IMR-90 (cell line): ENCODE measurements around the gene TMC4. TPM values are rescaled to one million over a fixed set of nuclear protein-coding genes. Genes with fewer than 3 reads are reported as not detected.
A peak's percentile ranks its signal among the peaks of the same experiment; 100 is the strongest.

Experiments
- ATAC-seq: fragments of 200-7000 bp; cut with Tn5 transposase; 2 replicates; pipeline ENCODE4 v1.9.1; 2020; ENCODE audit warnings: low read depth, mild to moderate bottlenecking, moderate library complexity
- BruUV-seq: library from RNA; stranded (reverse); fragments of 400-500 nt; replicated peaks from 2 replicates; lab custom pipeline; 2021; lab: Mats Ljungman, UMichigan
- CTCF ChIA-PET: fragments of 300-600 bp; formaldehyde crosslinking; extraction: SDS; loops from one replicate; lab custom pipeline; 2021; ENCODE audit warnings: antibody characterized with exemption; lab: Yijun Ruan, JAX
- POLR2A ChIA-PET: fragments of 300-600 bp; sonication (Branson Sonifier 250); formaldehyde crosslinking; loops from one replicate; lab custom pipeline; 2022; ENCODE audit warnings: antibody characterized with exemption; ENCODE audit not compliant: unreplicated experiment; lab: Charles Lee
- DNase-seq: peaks from one replicate; pipeline ENCODE4 v3.0.0; 2013
- H2AFZ ChIP-seq: replicated peaks from 2 replicates; pipeline ENCODE3; 2013; ENCODE audit warnings: low read length, mild to moderate bottlenecking; ENCODE audit not compliant: poor library complexity
- H2AK5ac ChIP-seq: 2 replicates; pipeline ENCODE4 v1.6.1; 2013; ENCODE audit warnings: low read depth, low read length, inconsistent platforms
- H2AK9ac ChIP-seq: replicated peaks from 2 replicates; pipeline ENCODE3; 2013; ENCODE audit warnings: mild to moderate bottlenecking, low read depth, low read length, moderate library complexity; ENCODE audit not compliant: poor library complexity
- H2BK120ac ChIP-seq: 2 replicates; pipeline ENCODE4 v1.6.1; 2013; ENCODE audit warnings: low read depth, low read length, inconsistent platforms
- H2BK15ac ChIP-seq: 3 replicates; pipeline ENCODE4 v1.6.1; 2013; ENCODE audit warnings: low read depth, low read length, inconsistent platforms
- H2BK20ac ChIP-seq: 2 replicates; pipeline ENCODE4 v1.6.1; 2013; ENCODE audit warnings: low read depth, mild to moderate bottlenecking, inconsistent platforms, low read length, moderate library complexity
- H2BK5ac ChIP-seq: 2 replicates; pipeline ENCODE4 v1.6.1; 2013; ENCODE audit warnings: mild to moderate bottlenecking, low read depth, low read length, inconsistent platforms; ENCODE audit not compliant: poor library complexity, severe bottlenecking
- H3K14ac ChIP-seq: replicated peaks from 2 replicates; pipeline ENCODE4 v1.6.1; 2013; ENCODE audit warnings: low read depth, low read length, inconsistent platforms
- H3K18ac ChIP-seq: 2 replicates; pipeline ENCODE4 v1.6.1; 2013; ENCODE audit warnings: low read depth, low read length, control low read depth
- H3K23ac ChIP-seq: 2 replicates; pipeline ENCODE4 v1.6.1; 2013; ENCODE audit warnings: low read depth, low read length, inconsistent platforms
- H3K27ac ChIP-seq: 2 replicates; pipeline ENCODE4 v1.5.1; 2013; ENCODE audit warnings: mild to moderate bottlenecking, control low read depth, low read length; ENCODE audit not compliant: insufficient read depth
- H3K27me3 ChIP-seq: 2 replicates; pipeline ENCODE4 v1.6.1; 2013; ENCODE audit warnings: low read length; ENCODE audit not compliant: control insufficient read depth, insufficient read depth
- H3K36me3 ChIP-seq: 2 replicates; pipeline ENCODE4 v1.6.1; 2013; ENCODE audit warnings: low read length, mixed read lengths; ENCODE audit not compliant: control insufficient read depth, insufficient read depth
- H3K4ac ChIP-seq: 2 replicates; pipeline ENCODE4 v1.6.1; 2013; ENCODE audit warnings: low read depth, low read length, inconsistent platforms
- H3K4me1 ChIP-seq: 2 replicates; pipeline ENCODE4 v1.6.1; 2013; ENCODE audit warnings: low read length, mixed read lengths; ENCODE audit not compliant: control insufficient read depth, insufficient read depth
- H3K4me2 ChIP-seq: 2 replicates; pipeline ENCODE4 v1.6.1; 2013; ENCODE audit warnings: low read depth, mild to moderate bottlenecking, control low read depth, low read length, moderate library complexity
- H3K4me3 ChIP-seq: 2 replicates; pipeline ENCODE4 v1.5.1; 2013; ENCODE audit warnings: low read depth, mild to moderate bottlenecking, control low read depth, low read length, moderate library complexity; ENCODE audit not compliant: insufficient read depth
- H3K56ac ChIP-seq: 2 replicates; pipeline ENCODE4 v1.6.1; 2013; ENCODE audit warnings: low read length, inconsistent platforms; ENCODE audit not compliant: insufficient read depth; ENCODE audit errors: extremely low read depth
- H3K79me1 ChIP-seq, 2 experiments: 2 replicates each; pipeline ENCODE4 v1.6.1; 2013; ENCODE audit warnings: low read length in 2 of 2, inconsistent platforms in 1 of 2, low read depth in 1 of 2
- H3K9ac ChIP-seq: 2 replicates; pipeline ENCODE4 v1.6.1; 2013; ENCODE audit warnings: low read depth, low read length, control low read depth
- H3K9me1 ChIP-seq: 2 replicates; pipeline ENCODE4 v1.6.1; 2013; ENCODE audit warnings: low read length, inconsistent platforms; ENCODE audit not compliant: insufficient read depth
- H3K9me3 ChIP-seq: 2 replicates; pipeline ENCODE4 v1.6.1; 2013; ENCODE audit warnings: low read length; ENCODE audit not compliant: control insufficient read depth, insufficient read depth
- H4K20me1 ChIP-seq: 2 replicates; pipeline ENCODE4 v1.6.1; 2013; ENCODE audit warnings: low read length, inconsistent platforms; ENCODE audit not compliant: insufficient read depth
- H4K5ac ChIP-seq: 2 replicates; pipeline ENCODE4 v1.6.1; 2013; ENCODE audit warnings: mild to moderate bottlenecking, low read depth, low read length, control low read depth
- H4K8ac ChIP-seq, 2 experiments: 2 replicates each; pipeline ENCODE4 v1.6.1; 2013; ENCODE audit warnings: low read depth in 2 of 2, low read length in 2 of 2, control low read depth in 1 of 2, inconsistent platforms in 1 of 2
- H4K91ac ChIP-seq: 2 replicates; pipeline ENCODE4 v1.6.1; 2013; ENCODE audit warnings: low read depth, low read length, inconsistent platforms; ENCODE audit not compliant: insufficient read depth
- CEBPB ChIP-seq: IDR thresholded peaks from 2 replicates; pipeline ENCODE4 v1.6.1; 2012; ENCODE audit warnings: low read depth, low read length, improper control_type of control experiment
- CHD1 ChIP-seq: IDR thresholded peaks from 2 replicates; pipeline ENCODE4 v1.6.1; 2012; ENCODE audit warnings: low read depth, low read length, improper control_type of control experiment
- FOS ChIP-seq: fragments of 150-350 bp; IDR thresholded peaks from 2 replicates; pipeline ENCODE4 v1.6.1; 2016; ENCODE audit warnings: low read depth, low read length
- MAFK ChIP-seq: IDR thresholded peaks from 2 replicates; pipeline ENCODE4 v1.6.1; 2012; ENCODE audit warnings: low read depth, low read length, improper control_type of control experiment
- MAZ ChIP-seq: IDR thresholded peaks from 2 replicates; pipeline ENCODE4 v1.6.1; 2012; ENCODE audit warnings: low read depth, mild to moderate bottlenecking, low read length, improper control_type of control experiment, moderate library complexity, borderline replicate concordance
- MXI1 ChIP-seq: IDR thresholded peaks from 2 replicates; pipeline ENCODE4 v1.6.1; 2012; ENCODE audit warnings: low read depth, mild to moderate bottlenecking, low read length, moderate library complexity, borderline replicate concordance
- NFE2L2 ChIP-seq: fragments of 150-350 bp; IDR thresholded peaks from 2 replicates; pipeline ENCODE4 v1.6.1; 2016; ENCODE audit warnings: low read depth, mild to moderate bottlenecking, low read length
- POLR2A ChIP-seq: IDR thresholded peaks from 2 replicates; pipeline ENCODE4 v1.6.1; 2012; ENCODE audit warnings: mild to moderate bottlenecking, low read depth, low read length
- RCOR1 ChIP-seq: IDR thresholded peaks from 2 replicates; pipeline ENCODE4 v1.6.1; 2012; ENCODE audit warnings: mild to moderate bottlenecking, low read length, improper control_type of control experiment; ENCODE audit not compliant: insufficient replicate concordance
- RFX5 ChIP-seq: IDR thresholded peaks from 2 replicates; pipeline ENCODE4 v1.8.0; 2012; ENCODE audit warnings: low read depth, mild to moderate bottlenecking, low read length, moderate library complexity
- SMC3 ChIP-seq: fragments of 150-350 bp; IDR thresholded peaks from 2 replicates; pipeline ENCODE4 v1.6.1; 2016; ENCODE audit warnings: low read depth, mild to moderate bottlenecking, antibody characterized with exemption, low read length, moderate library complexity
- WGBS, 2 experiments: methylation state at CpG; one replicate each; pipeline versions ENCODE4 v1.1.5 to v1.1.7; 2013; ENCODE audit warnings: missing lambda C conversion rate in 2 of 2; ENCODE audit not compliant: insufficient read length in 1 of 2; ENCODE audit errors: extremely low coverage in 2 of 2; 5-methylcytosine and 5-hydroxymethylcytosine counted together
- dilution Hi-C: fragments of 300-500 bp; cut with HindIII; formaldehyde crosslinking; loops from one replicate; pipeline ENCODE4 v1.14.3; 2018; ENCODE audit warnings: low sequenced_read_pairs; ENCODE audit not compliant: unreplicated experiment
- in situ Hi-C: fragments of 300-500 bp; cut with MboI; formaldehyde crosslinking; loops from 3 replicates; pipeline ENCODE4 v1.14.3; 2019; ENCODE audit warnings: low sequenced_read_pairs, inconsistent platforms, mixed read lengths
- intact Hi-C: fragments of 100-400 bp; cut with micrococcal nuclease; formaldehyde crosslinking; loops from 2 replicates; pipeline ENCODE4 v1.10.0; 2022
- polyA plus RNA-seq, 3 experiments: library from polyadenylated mRNA; depleted of rRNA; stranded (reverse); fragments of >200 nt; gene quantifications; 2 replicates each; pipeline ENCODE4 v1.2.3, GENCODE V29; 2012; ENCODE audit warnings: low replicate concordance in 1 of 3
- total RNA-seq: library from RNA; depleted of rRNA; stranded (reverse); fragments of >200 nt; gene quantifications from 2 replicates; pipeline ENCODE4 v1.2.3, GENCODE V29; 2012
- TF ChIP-seq, protein P1 (sequence below): conservative IDR thresholded peaks from 2 replicates; pipeline ENCODE4 v1.5.1; 2012; ENCODE audit warnings: mild to moderate bottlenecking, low read depth, low read length, improper control_type of control experiment
- TF ChIP-seq, protein P2 (sequence below): fragments of 150-350 bp; IDR thresholded peaks from 2 replicates; pipeline ENCODE4 v1.6.1; 2016; ENCODE audit warnings: low read depth, mild to moderate bottlenecking, low read length, moderate library complexity, borderline replicate concordance
- TF ChIP-seq, protein P3 (sequence below): fragments of 150-350 bp; IDR thresholded peaks from 2 replicates; pipeline ENCODE4 v1.6.1; 2017; ENCODE audit warnings: mild to moderate bottlenecking, antibody characterized with exemption, low read length, low read depth

TMC4 gene
- total and polyA plus RNA-seq, 2 of the 4 experiments (the other 2 are of a cell fraction) = 0.72 to 1.1 TPM

DNA sequence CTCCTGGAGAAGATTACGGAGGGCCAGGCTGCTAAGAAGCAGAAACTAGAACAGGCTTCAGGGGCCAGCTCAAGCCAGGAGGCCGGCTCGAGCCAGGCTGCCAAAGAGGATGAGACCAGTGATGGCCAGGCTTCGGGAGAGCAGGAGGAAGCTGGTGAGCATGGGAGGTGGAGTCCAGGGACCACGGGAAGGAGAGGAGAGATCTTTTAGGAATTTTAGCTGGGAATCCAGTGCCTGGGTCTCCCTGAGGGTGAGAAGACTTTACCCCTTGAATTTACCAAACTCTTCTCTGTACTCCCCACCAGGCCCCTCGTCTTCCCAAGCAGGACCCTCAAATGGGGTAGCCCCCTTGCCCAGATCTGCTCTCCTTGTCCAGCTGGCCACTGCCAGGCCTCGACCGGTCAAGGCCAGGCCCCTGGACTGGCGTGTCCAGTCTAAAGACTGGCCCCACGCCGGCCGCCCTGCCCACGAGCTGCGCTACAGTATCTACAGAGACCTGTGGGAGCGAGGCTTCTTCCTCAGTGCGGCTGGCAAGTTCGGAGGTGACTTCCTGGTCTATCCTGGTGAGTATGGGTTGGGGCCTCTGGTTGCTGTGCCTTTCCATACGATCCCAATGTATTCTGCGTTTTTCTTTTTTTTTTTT lies 19.0 kb upstream of the TMC4 start:
- TF ChIP-seq FOS (no peak), MXI1 (no peak; the same call in 1 of the 2 replicates), RCOR1 (no peak), SMC3 (no peak), MAFK (no peak), CEBPB (no peak), MAZ (no peak), NFE2L2 (no peak), RFX5 (no peak), CHD1 (no peak), POLR2A (no peak)
- TF ChIP-seq, protein P1, sequence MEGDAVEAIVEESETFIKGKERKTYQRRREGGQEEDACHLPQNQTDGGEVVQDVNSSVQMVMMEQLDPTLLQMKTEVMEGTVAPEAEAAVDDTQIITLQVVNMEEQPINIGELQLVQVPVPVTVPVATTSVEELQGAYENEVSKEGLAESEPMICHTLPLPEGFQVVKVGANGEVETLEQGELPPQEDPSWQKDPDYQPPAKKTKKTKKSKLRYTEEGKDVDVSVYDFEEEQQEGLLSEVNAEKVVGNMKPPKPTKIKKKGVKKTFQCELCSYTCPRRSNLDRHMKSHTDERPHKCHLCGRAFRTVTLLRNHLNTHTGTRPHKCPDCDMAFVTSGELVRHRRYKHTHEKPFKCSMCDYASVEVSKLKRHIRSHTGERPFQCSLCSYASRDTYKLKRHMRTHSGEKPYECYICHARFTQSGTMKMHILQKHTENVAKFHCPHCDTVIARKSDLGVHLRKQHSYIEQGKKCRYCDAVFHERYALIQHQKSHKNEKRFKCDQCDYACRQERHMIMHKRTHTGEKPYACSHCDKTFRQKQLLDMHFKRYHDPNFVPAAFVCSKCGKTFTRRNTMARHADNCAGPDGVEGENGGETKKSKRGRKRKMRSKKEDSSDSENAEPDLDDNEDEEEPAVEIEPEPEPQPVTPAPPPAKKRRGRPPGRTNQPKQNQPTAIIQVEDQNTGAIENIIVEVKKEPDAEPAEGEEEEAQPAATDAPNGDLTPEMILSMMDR = no peak
- TF ChIP-seq, protein P2, sequence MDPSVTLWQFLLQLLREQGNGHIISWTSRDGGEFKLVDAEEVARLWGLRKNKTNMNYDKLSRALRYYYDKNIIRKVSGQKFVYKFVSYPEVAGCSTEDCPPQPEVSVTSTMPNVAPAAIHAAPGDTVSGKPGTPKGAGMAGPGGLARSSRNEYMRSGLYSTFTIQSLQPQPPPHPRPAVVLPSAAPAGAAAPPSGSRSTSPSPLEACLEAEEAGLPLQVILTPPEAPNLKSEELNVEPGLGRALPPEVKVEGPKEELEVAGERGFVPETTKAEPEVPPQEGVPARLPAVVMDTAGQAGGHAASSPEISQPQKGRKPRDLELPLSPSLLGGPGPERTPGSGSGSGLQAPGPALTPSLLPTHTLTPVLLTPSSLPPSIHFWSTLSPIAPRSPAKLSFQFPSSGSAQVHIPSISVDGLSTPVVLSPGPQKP = no peak
- TF ChIP-seq, protein P3, sequence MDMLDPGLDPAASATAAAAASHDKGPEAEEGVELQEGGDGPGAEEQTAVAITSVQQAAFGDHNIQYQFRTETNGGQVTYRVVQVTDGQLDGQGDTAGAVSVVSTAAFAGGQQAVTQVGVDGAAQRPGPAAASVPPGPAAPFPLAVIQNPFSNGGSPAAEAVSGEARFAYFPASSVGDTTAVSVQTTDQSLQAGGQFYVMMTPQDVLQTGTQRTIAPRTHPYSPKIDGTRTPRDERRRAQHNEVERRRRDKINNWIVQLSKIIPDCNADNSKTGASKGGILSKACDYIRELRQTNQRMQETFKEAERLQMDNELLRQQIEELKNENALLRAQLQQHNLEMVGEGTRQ = no peak
- H2AK5ac ChIP-seq = 0 out of 2 replicates have a peak overlapping the region, but pooled peaks have one; percentile 43
- H2BK120ac ChIP-seq = no peak overlapping the region
- peak overlapping the region; percentile 86 for H3K4me2 ChIP-seq
- in situ Hi-C loops = no loop called here
- ChIA-PET POLR2A (interaction anchor here (2.3 kb wide), 1 partner anchor 9 kb away, joined by 10 read pairs; the partner anchor contains the start of gene RPS9), CTCF (no interaction called here)
- peak overlapping the region; percentile 80 for H3K9ac ChIP-seq
- H3K18ac ChIP-seq = no peak overlapping the region
- peak overlapping the region; percentile 47 for H2BK5ac ChIP-seq
- H3K79me1 ChIP-seq = peaks cover 21 to 36% of the 10 kb centered on the region in 2 experiments; a peak in 3 of 4 replicates
- peak overlapping the region; percentile 29; the same call in 1 of the 2 replicates for H3K23ac ChIP-seq
- H4K91ac ChIP-seq = no peak overlapping the region; the same call in 1 of the 2 replicates
- H3K27ac ChIP-seq = peak overlapping the region; percentile 49
- no peak overlapping the region for H4K5ac ChIP-seq
- H3K56ac ChIP-seq = peak overlapping the region; percentile 16; the same call in 1 of the 2 replicates
- no peak overlapping the region for H2BK20ac ChIP-seq
- peak overlapping the region; percentile 96 for H2AFZ ChIP-seq
- H3K36me3 ChIP-seq = peaks cover 7% of the 10 kb centered on the region
- peaks cover 5% of the 10 kb centered on the region for H3K4me1 ChIP-seq
- peak overlapping the region; percentile 25 for H3K4ac ChIP-seq
- peaks cover 16% of the 10 kb centered on the region for H4K20me1 ChIP-seq
- H2BK15ac ChIP-seq = no peak overlapping the region
- H2AK9ac ChIP-seq = peak overlapping the region; percentile 77
- no peaks in the 10 kb centered on the region for H3K9me3 ChIP-seq
- peak overlapping the region in 1 of 2 experiments; percentile 50; a peak in 1 of 4 replicates for H4K8ac ChIP-seq
- H3K4me3 ChIP-seq = peak overlapping the region; percentile 68
- ATAC-seq (no peak), DNase-seq (no peak)
- 40% methylated on average over 1 of the region's 19 CpGs; no CpG with 5 or more reads in 1 of the 2 experiments for WGBS, 2 experiments
- dilution Hi-C loops = no loop called here
- peak overlapping the region; percentile 50 for H3K14ac ChIP-seq
- no peaks in the 10 kb centered on the region for H3K9me1 ChIP-seq
- intact Hi-C loops = loop anchor here (2.0 kb wide), 1 partner anchor 19 kb away; no protein-coding TSS in a partner anchor
- BruUV-seq = no TSS peak
- no peaks in the 10 kb centered on the region for H3K27me3 ChIP-seq
